HEK293 (cell line): ENCODE measurements around the gene PANK2.

Experiments
- CTCF ChIA-PET: fragments of 350-600 bp; formaldehyde crosslinking; extraction: SDS; loops from one replicate; lab custom pipeline; 2021; ENCODE audit warnings: antibody characterized with exemption; lab: Yijun Ruan, JAX
- POLR2A ChIA-PET: fragments of 300-600 bp; formaldehyde crosslinking; extraction: SDS; loops from one replicate; lab custom pipeline; 2020; ENCODE audit warnings: antibody characterized with exemption, inconsistent platforms; lab: Yijun Ruan, JAX
- H3K27ac ChIP-seq: fragments of 200-500 bp; sonication (Bioruptor generic); 2 replicates; pipeline ENCODE4 v1.5.1; 2014; ENCODE audit warnings: low read depth, low read length, control low read depth, inconsistent platforms; ENCODE audit errors: extremely low read depth
- H3K36me3 ChIP-seq, 2 experiments: fragments of 200-500 bp in 1 of 2; sonication (Bioruptor generic) in 1 of 2; 1 replicate in 1 of 2; 2 replicates in 1 of 2; pipeline ENCODE4 v1.5.1; 2014 to 2017; ENCODE audit warnings: inconsistent platforms in 2 of 2, low read length in 2 of 2; ENCODE audit not compliant: control insufficient read depth in 2 of 2, insufficient read depth in 1 of 2
- H3K4me1 ChIP-seq: fragments of 200-500 bp; sonication (Bioruptor generic); 2 replicates; pipeline ENCODE4 v1.5.1; 2014; ENCODE audit warnings: mild to moderate bottlenecking, low read length, inconsistent platforms; ENCODE audit not compliant: control insufficient read depth, insufficient read depth
- H3K4me3 ChIP-seq: 2 replicates; pipeline ENCODE4 v1.5.1; 2011; ENCODE audit warnings: low read depth, mild to moderate bottlenecking, control low read depth, low read length, moderate library complexity
- H3K9me3 ChIP-seq: fragments of 200-500 bp; sonication (Bioruptor generic); 2 replicates; pipeline ENCODE4 v1.5.1; 2014; ENCODE audit warnings: low read depth, low read length, inconsistent platforms; ENCODE audit not compliant: control insufficient read depth, insufficient read depth
- BCL11A ChIP-seq: fragments of 450-650 bp; formaldehyde crosslinking; IDR thresholded peaks from 2 replicates; pipeline ENCODE4 v1.5.1; 2016; ENCODE audit warnings: low read depth, missing biosample characterization, missing genetic modification characterization
- BCL6B ChIP-seq: fragments of 450-650 bp; formaldehyde crosslinking; IDR thresholded peaks from 2 replicates; pipeline ENCODE4 v1.5.1; 2017; ENCODE audit warnings: missing biosample characterization, missing genetic modification characterization
- GFI1B ChIP-seq: fragments of 450-650 bp; formaldehyde crosslinking; IDR thresholded peaks from 2 replicates; pipeline ENCODE4 v1.5.1; 2016; ENCODE audit warnings: missing biosample characterization, missing genetic modification characterization
- REPIN1 ChIP-seq: fragments of 450-650 bp; formaldehyde crosslinking; IDR thresholded peaks from 2 replicates; pipeline ENCODE4 v1.5.1; 2017; ENCODE audit warnings: missing biosample characterization, missing genetic modification characterization, low read depth
- ZBTB17 ChIP-seq: fragments of 450-650 bp; formaldehyde crosslinking; IDR thresholded peaks from 2 replicates; pipeline ENCODE4 v1.5.1; 2016; ENCODE audit warnings: missing biosample characterization, missing genetic modification characterization
- ZFP37 ChIP-seq: fragments of 450-650 bp; formaldehyde crosslinking; IDR thresholded peaks from 2 replicates; pipeline ENCODE4 v1.5.1; 2016; ENCODE audit warnings: missing biosample characterization, missing genetic modification characterization
- ZNF155 ChIP-seq: fragments of 450-650 bp; formaldehyde crosslinking; IDR thresholded peaks from 2 replicates; pipeline ENCODE4 v1.5.1; 2016; ENCODE audit warnings: missing biosample characterization, missing genetic modification characterization
- ZNF169 ChIP-seq: fragments of 450-650 bp; formaldehyde crosslinking; IDR thresholded peaks from 2 replicates; pipeline ENCODE4 v1.5.1; 2016; ENCODE audit warnings: missing biosample characterization, missing genetic modification characterization
- ZNF184 ChIP-seq: fragments of 450-650 bp; IDR thresholded peaks from 2 replicates; pipeline ENCODE4 v1.5.1; 2018; ENCODE audit warnings: missing biosample characterization, mild to moderate bottlenecking, missing genetic modification characterization
- ZNF350 ChIP-seq: fragments of 450-650 bp; formaldehyde crosslinking; IDR thresholded peaks from 2 replicates; pipeline ENCODE4 v1.5.0; 2017; ENCODE audit warnings: missing biosample characterization, mild to moderate bottlenecking, missing genetic modification characterization
- ZNF398 ChIP-seq: fragments of 450-650 bp; formaldehyde crosslinking; IDR thresholded peaks from 2 replicates; pipeline ENCODE4 v1.5.1; 2017; ENCODE audit warnings: missing biosample characterization, missing genetic modification characterization
- ZNF488 ChIP-seq: fragments of 450-650 bp; formaldehyde crosslinking; IDR thresholded peaks from 2 replicates; pipeline ENCODE4 v1.5.1; 2016; ENCODE audit warnings: missing biosample characterization, missing genetic modification characterization
- ZNF558 ChIP-seq: fragments of 450-650 bp; formaldehyde crosslinking; IDR thresholded peaks from 2 replicates; pipeline ENCODE4 v1.5.1; 2016; ENCODE audit warnings: missing biosample characterization, missing genetic modification characterization
- ZNF560 ChIP-seq: fragments of 450-650 bp; formaldehyde crosslinking; IDR thresholded peaks from 2 replicates; pipeline ENCODE4 v1.5.1; 2017; ENCODE audit warnings: missing biosample characterization, missing genetic modification characterization, borderline replicate concordance
- ZNF596 ChIP-seq: fragments of 450-650 bp; IDR thresholded peaks from 2 replicates; pipeline ENCODE4 v1.5.0; 2018; ENCODE audit warnings: missing biosample characterization, mild to moderate bottlenecking, missing genetic modification characterization, moderate library complexity
- ZNF621 ChIP-seq: fragments of 450-650 bp; formaldehyde crosslinking; IDR thresholded peaks from 2 replicates; pipeline ENCODE4 v1.5.1; 2017; ENCODE audit warnings: missing biosample characterization, missing genetic modification characterization
- ZNF623 ChIP-seq: fragments of 450-650 bp; formaldehyde crosslinking; IDR thresholded peaks from 2 replicates; pipeline ENCODE4 v1.5.1; 2016; ENCODE audit warnings: missing biosample characterization, missing genetic modification characterization
- ZNF654 ChIP-seq: fragments of 450-650 bp; formaldehyde crosslinking; IDR thresholded peaks from 2 replicates; pipeline ENCODE4 v1.5.1; 2016; ENCODE audit warnings: low read depth, missing biosample characterization, missing genetic modification characterization
- ZNF777 ChIP-seq: fragments of 450-650 bp; formaldehyde crosslinking; IDR thresholded peaks from 2 replicates; pipeline ENCODE4 v1.5.1; 2017; ENCODE audit warnings: missing biosample characterization, missing genetic modification characterization, borderline replicate concordance
- ZNF843 ChIP-seq: fragments of 450-650 bp; formaldehyde crosslinking; IDR thresholded peaks from 2 replicates; pipeline ENCODE4 v1.5.1; 2016; ENCODE audit warnings: missing biosample characterization, missing genetic modification characterization
- ZSCAN16 ChIP-seq: fragments of 450-650 bp; formaldehyde crosslinking; IDR thresholded peaks from 2 replicates; pipeline ENCODE4 v1.5.1; 2016; ENCODE audit warnings: missing biosample characterization, missing genetic modification characterization
- ZSCAN30 ChIP-seq: fragments of 450-650 bp; IDR thresholded peaks from 2 replicates; pipeline ENCODE4 v1.5.1; 2018; ENCODE audit warnings: missing biosample characterization, mild to moderate bottlenecking, missing genetic modification characterization, moderate library complexity
- ZSCAN5A ChIP-seq: fragments of 450-650 bp; formaldehyde crosslinking; IDR thresholded peaks from 2 replicates; pipeline ENCODE4 v1.5.1; 2016; ENCODE audit warnings: missing biosample characterization, missing genetic modification characterization

PANK2 gene

GRCh38 chr20:3973705-3974104 is 84.5 kb downstream of the PANK2 start:
- Histone ChIP-seq H3K4me1 (no peaks in the 10 kb centered on the region), H3K9me3 (no peaks in the 10 kb centered on the region), H3K27ac (no peak overlapping the region), H3K36me3 (peaks cover 0 to 4% of the 10 kb centered on the region in 2 experiments; a peak in 1 of 3 replicates), H3K4me3 (no peak overlapping the region)
- ChIA-PET CTCF (interaction anchor here (0.8 kb wide), 1 partner anchor 98 kb away, joined by 3 read pairs; no protein-coding TSS in a partner anchor), POLR2A (no interaction called here)
- TF ChIP-seq ZNF777 (tag by site-specific recombination) (no peak), ZNF621 (tag by site-specific recombination) (no peak), ZNF398 (tag by site-specific recombination) (no peak), ZNF184 (no peak), ZFP37 (tag by site-specific recombination) (no peak), ZSCAN5A (tag by site-specific recombination) (no peak), ZNF350 (tag by site-specific recombination) (no peak), ZNF596 (tag by site-specific recombination) (no peak), ZSCAN30 (tag by site-specific recombination) (no peak), ZNF560 (tag by site-specific recombination) (no peak), BCL11A (tag by site-specific recombination) (no peak), ZNF488 (tag by site-specific recombination) (no peak), REPIN1 (no peak), ZBTB17 (no peak), GFI1B (tag by site-specific recombination) (no peak), ZNF558 (tag by site-specific recombination) (no peak), ZSCAN16 (tag by site-specific recombination) (no peak), ZNF155 (tag by site-specific recombination) (no peak), ZNF654 (no peak), ZNF623 (tag by site-specific recombination) (no peak)

- peaks cover 0 to 4% of the 10 kb centered on the region in 2 experiments; a peak in 1 of 3 replicates for H3K36me3 ChIP-seq
- CTCF ChIA-PET = interaction anchor here (0.7 kb wide), 1 partner anchor 121 kb away, joined by 4 read pairs; no protein-coding TSS in a partner anchor
- H3K9me3 ChIP-seq = no peaks in the 10 kb centered on the region
- POLR2A ChIA-PET = interaction anchor here (0.6 to 1.3 kb wide), 2 partner anchors 9 to 30 kb away, joined by 3 read pairs; no protein-coding TSS in a partner anchor
- H3K4me1 ChIP-seq = peaks cover 8% of the 10 kb centered on the region
- TF ChIP-seq ZNF843 (no peak), ZNF169 (tag by site-specific recombination) (no peak), ZBTB17 (0 out of 2 replicates have a peak, but pooled peaks have one; percentile 27), BCL6B (tag by site-specific recombination) (no peak)
- no peak overlapping the region for H3K4me3 ChIP-seq
- no peak overlapping the region for H3K27ac ChIP-seq
Measured at GRCh38 chr20:3976511-3976910, 87.3 kb downstream of the PANK2 start.
